HT1080 (cell line): Measurements from ENCODE around the gene TNFRSF14. TPM values are rescaled to one million over a fixed set of nuclear protein-coding genes. Genes with fewer than 3 reads are reported as not detected.
"Not testable (repeated sequence)": the region's sequence is repeated elsewhere in the genome, so short reads cannot be mapped to it uniquely, and the experiment has no call there.

Source experiments
- DNase-seq: peaks from one replicate; pipeline ENCODE4 v3.0.0-alpha.2; 2015; ENCODE audit warnings: low read depth
- total RNA-seq: library from RNA; depleted of rRNA; stranded (reverse); fragments of >200 nt; shearing (Covaris generic); gene quantifications from 2 replicates; pipeline ENCODE4 v1.2.3, GENCODE V29; 2014

Gene TNFRSF14
- total RNA-seq, 1 experiment from 2014 or later, result 16.6 TPM

DNA sequence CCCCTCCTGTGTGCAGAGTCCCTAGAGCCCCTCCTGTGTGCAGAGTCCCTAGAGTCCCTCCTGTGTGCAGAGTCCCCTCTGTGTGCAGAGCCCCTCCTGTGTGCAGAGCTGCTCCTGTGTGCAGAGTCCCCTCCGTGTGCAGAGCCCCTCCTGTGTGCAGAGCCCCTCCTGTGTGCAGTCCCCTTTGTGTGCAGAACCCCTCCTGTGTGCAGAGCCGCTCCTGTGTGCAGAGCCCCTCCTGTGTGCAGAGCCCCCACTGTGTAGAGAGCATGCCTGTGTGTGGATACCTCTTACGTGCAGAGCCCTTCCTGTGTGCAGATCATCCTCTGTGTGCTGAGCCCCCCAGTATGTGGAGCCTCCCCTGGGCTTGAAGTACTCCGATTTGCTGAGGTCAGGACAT, 17.8 kb upstream of the TNFRSF14 start:
- no peak for DNase-seq

DNA sequence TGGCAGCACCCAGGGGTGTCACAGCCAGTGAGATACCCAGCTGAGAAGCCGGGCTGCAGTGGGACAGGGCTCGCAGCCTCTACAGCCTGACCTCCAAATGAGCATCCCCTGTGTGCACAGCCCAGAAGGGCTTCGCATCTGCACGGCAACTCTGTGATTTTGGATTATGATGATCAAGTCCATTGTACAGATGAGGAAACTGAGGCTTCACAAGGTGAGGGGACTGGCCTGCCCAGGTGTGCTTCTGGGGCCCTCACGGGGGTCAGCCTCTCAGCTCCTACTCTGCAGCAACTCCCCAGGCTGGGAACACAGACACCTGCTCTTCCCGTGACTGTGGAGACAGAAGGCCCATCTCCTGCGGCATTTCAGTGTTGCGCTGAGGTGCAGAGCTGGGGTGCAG, 17.3 kb upstream of the TNFRSF14 start:
- no peak for DNase-seq

DNA sequence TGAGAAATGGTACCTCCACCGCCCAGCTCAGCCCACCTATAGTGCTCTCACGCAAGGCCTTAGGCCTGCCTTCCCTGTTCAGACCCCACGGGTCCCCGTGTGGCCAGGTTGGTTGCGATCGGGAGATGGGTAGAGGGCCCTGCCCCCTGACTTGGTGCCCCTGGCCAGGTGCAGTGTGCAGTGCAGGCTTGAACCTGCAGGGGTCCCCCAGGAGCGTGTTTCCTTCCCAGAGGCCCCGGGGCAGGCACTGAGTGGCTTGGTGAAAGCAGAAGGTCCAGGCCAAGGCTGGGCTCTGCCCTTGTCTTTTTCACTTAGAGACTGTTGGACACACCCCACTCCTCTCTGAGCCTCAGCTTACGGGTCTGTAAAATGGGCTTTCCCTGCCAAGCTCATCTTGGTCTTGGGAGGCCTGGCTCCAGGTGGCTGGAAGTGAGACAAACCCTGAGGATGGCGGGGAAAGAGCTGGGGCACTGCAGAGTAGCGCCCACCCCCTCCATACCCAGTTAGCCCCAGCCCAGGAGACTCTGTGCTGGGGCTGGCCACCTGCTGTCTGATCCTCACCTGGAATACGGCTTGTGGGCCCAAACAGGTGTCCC, 16.8 kb upstream of the TNFRSF14 start:
- DNase-seq, result no peak

DNA sequence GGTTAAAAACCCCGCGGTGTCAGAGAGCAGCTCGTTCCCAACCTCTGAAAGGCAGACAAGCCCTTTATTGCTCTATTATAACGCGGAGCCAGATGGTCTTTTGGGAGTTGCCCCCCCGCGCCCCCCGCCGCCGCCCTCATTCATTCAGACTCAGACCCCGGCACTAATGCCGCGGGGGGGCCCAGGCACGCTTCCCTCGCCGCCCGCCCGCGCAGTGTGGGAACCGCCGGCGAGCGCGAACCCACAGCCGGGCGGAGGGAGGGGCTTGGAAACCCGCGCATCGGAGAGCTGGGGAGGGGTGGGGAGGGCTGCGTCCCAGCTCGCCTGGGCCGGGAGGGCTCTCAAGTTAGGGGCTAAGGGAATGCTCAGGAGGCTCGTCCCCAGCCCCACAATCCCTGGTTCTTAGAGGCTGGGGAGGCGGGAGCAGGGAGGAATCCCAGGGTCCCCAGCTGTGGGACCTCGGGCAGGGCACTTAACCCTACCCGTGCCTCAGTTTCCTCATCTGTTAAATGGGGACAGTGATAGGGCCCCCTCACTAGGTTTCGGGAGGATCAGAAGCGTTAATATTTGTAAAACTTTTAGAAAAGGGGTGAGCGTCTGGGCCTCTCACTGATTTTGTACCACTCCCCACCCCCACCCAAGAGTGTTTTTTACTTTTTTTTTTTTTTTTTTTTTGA, 15.2 kb upstream of the TNFRSF14 start:
- no peak for DNase-seq

DNA sequence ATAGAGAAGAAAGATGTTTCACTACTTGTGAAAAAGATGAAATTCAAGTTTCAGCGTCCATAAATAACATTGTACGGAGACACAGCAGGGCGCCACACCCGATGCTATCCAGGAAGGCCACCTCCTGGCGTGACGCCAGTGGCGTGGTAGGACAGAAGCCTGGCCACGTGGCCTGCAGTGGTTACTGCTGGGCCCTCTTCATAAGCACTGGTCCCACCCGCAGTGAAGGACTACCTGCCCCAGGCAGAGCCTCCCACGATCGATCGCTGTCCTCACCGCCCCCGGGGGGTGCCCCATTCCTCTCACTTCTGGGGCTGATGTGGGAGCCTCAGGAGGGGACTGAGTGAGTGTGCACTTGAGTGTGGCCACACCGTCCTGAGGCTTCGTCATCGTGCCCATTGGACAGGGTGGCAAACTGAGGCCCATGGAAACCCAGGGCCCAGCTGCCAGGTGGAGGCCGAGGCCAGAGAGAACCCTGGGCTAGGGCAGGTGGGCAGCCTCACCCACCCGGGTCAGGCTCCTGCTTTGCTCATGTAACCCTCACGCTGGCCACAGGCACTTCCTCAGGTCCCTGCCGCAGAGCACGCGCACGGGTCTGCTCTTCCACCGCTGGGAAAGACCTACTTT, 14.4 kb upstream of the TNFRSF14 start:
- no peak for DNase-seq

DNA sequence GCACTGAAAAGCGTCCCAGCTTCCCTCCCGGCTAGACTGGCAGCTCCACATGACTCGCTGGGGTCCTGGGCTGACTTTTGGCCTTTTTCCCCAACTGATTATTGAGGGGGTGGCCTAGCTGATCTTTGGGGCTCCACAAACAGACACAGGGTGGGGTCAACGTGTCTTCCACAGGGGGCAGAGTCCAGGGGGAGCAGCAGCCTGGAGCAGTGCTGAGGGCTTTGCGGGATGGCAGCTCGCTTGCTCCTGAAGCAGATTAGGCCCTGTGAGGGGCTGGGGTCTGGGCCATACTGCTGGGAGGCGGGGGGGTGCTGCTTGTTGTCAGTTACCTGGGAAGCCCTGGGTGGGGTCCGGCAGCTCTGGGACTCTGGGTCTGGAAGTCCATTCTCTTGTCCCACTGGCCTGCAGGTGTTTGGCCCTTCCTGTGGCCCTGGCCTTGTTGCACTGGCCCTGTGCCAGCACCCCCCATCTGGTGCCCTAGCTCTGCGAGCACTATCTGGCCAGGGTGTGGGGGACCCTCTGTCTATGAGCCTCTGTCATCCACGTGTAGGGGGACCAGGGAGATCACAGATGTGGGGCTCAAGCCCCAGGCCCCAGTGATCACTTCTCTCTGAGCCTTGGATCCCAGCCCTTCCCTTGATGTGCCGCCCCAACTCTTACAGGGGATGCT, 13.8 kb upstream of the TNFRSF14 start:
- DNase-seq, result no peak

DNA sequence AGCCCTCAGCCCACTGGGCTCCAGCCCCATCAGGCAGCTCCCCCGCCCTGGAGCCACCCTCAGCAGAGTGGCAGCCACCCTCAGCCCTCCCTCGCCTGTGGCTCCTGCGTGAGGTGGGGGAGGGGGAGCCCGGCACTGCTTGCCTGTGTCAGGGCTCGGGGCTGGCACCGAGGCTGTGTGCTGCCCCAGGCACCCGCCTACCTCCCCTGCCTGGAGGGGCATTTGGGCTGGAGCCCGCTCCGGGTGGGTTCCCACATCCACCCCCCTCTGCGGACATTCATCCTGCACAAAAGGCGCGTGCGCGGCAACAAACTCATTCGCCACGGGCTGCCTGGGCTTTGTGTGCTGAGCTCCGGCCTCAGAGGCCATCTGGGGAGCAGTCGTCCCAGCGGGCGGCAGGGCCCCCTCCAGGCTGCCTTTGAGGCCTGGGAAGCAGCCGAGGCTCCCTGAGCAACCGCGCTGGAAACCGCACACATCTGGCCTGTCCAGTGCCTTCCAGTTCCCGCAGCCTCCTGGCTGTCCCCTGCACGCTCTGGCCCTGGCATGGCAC, 12.6 kb upstream of the TNFRSF14 start:
- DNase-seq, result no peak

DNA sequence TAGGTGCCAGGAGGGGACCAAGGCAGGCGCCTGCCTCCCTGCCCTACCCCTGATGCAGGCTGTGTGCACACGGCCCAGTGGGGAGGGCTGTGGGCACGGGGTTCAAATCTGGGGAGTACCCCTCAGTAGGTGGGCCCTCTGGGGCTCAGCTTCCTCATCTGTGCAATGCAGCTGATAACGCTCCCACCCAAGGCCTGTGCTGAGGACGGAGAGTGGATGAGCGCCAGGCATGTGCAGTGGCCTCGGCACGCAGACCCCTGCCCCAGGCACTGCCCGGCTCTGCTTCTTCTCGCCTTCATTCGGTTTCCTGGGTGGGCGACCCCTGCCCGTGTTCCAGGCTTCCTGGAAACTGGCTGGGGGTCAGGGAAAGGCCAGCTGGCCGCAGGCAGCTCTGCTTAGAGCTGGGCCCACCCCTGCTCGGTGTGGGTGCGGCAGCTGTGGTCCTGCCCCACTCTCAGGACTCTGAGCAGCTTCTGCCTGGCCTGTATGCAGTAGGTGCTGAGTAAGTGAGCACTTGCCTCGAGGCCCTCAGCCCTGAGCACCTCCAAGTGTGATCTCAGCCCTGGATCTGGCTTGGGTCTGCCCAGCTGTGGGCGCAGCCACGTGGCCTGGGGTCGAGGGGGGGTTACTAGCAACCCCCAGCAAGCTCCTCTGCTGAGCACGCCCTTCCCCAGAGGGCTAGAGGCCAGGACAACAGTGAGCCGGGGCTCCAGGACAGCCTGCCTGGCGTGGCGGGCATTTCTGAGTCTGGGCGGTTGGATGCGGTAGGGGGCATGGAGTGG, 11.9 kb upstream of the TNFRSF14 start:
- no peak for DNase-seq

DNA sequence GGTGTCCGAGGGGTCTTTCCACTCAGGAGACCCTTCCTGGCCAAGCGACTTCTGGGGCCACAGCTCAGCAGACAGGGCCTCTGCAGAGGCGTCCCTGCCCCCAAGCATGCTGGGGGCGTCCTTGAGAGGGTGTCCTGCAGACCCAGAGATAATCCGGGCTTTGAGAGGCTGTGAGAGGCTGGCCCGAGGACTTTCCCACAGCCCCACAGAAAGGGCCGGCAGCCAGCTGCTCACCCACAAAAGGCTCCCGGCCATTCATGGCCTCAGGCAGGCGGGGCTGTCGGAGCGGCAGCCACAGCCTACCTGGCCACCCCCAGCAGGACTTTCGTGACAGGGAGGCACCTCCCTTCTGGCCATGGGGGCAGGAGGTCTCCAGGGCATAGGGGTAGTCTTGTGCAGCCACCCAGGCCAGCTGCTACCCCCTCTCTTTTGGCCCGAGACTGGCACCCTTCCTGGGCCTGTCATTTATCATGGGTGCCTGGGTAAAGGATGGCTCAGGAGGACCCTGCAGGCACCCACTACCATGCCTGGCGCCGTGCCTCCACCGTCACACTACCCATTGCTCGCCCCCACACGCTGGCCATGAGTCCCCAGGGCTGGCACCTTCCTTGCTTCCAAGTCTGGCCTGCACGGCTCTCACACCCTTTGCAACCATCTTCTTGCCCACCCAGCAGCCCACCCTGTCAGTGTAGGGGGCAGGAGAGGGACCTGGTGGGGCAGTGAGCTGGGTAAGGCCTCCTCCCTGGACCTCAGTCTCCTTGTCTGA, 11.1 kb upstream of the TNFRSF14 start:
- no peak for DNase-seq

DNA sequence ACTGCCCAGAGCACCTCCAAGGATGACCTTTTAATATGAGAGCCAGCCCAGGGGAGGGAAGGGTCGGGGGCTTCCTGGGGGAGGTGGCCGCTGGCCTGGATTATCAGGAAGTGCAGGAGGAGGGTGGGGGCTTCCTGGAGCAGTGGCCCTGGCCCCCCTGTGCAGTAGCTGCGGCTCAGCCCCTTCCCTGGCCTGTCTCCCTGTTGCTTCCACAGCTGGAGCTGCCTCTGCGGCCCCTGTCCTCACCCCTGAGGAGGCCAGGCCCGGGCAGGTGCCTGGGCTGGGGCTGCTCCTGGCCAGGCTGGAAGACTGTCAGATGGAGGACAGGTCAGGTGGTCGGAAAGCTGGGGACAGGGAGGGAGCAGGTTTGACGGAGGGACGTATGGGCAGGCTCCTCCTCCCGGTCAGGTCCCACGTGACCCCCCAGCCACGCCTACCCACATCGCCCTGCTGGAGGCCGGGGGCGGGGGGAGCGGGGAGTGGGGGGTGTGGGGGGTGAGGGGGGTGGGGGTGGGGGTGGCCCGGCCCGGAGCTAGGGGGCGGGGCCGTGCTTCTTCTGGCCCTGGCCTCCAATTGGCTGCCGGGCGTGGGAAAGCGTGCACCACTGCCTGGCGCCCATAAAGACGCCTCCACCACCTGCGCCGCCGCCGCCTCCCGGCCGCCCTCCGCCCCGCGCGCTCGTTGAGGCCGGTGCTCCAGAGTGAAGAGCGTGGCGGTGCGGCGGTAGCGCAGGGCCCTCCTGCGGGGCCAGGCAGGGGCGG, 10.2 kb upstream of the TNFRSF14 start:
- DNase-seq, result peak; percentile 74

DNA sequence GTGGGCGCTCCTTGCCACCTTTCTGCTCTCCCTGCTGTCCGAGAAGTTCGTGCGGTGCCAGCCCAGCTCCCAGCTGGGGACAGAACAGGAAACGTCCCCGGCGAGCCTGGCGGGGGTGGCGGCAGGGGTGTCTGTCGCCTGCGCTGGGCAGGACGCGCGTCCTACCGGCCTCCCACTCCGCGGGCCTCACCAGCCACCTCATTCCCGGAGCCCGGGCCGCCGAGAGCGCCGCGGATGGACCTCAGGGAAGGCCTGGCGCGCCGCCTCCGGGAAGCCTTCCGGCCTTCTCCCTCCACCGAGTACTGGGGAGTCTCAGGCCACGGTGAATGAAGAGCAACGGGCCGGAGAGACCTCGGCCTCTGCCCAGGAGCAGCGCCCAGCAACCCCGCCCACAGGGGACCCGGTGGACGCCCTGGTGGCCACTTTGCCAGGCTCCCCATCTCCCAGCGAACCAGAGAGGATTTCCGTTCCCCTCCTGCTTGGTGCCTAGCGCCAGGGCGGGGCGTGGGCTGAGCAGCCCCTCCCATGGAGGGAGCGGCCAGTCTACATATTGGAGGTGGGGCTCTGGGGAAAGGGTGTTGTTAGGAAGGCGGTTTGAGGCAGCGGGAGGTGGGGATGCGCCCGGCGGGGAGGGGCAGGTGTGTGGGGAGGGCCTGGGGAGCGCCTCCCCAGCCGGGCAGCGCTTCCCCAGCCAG, 9.5 kb upstream of the TNFRSF14 start:
- peak; percentile 93 for DNase-seq

DNA sequence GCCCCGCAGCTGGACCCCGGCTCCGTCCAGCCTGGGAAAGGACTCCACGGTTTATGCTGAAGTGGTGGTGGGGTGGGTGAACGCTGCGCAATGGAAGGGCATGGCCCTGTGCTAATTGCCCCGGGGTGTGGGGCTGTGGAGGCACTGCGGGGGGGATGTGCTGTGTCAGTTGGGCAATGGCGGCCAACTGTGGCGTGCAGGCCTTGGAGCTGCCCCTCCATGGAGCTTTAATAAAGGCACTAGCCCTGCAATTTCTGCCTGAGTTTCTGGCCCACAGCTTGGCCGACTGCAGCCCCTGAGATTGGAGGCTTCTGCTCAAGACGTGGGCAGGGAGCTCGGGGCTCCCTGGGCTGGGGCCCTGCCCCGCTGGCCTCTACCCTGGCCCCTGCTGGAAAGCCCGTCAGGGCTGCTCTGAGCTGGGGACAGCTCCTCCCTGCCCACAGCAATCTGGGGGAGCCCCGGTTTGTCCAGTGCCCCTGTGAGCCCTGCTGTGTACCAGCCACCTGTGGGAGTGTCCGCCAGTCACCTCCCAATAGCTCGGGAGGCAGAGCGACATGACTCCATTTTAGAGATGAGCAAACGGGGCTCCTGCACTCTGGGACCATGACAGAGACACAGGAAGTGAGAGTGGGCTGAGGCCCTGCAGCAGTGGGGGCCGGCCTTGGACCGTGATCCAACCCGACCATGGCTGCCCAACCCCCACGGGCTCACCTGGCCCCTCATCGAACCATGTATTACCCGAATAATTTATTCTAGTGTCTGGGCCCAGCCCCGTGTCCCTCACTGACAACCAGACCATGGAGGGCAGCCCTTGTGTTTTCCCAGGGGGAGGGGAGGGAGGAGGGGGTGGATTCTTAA, 8.7 kb upstream of the TNFRSF14 start:
- DNase-seq, result no peak

DNA sequence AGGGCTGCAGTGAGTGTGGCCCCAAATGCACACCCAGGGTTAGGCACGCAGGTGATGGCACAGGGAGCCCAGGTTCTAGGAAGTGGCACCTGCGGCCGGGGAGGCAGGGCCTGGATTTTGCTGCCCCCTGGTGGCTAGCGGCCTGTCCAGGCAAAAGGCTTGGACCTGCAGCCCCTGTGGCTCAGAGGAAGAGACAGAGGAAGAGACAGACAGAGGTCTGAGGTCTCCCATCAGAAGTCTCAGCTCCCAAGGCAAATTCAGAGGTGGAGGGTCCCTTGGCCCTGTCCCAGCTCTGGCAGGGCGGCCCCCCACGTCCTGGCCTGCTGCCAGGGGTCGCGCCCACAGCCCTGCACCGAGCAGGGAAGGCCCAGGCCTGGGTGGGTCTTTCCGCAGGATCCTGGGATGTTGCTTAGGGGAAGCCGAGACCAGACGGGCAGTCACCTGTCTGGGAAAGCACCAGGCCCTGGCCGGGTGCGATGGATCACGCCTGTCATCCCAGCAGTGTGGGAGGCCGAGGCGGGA, 8.0 kb upstream of the TNFRSF14 start:
- DNase-seq, result peak; percentile 62

DNA sequence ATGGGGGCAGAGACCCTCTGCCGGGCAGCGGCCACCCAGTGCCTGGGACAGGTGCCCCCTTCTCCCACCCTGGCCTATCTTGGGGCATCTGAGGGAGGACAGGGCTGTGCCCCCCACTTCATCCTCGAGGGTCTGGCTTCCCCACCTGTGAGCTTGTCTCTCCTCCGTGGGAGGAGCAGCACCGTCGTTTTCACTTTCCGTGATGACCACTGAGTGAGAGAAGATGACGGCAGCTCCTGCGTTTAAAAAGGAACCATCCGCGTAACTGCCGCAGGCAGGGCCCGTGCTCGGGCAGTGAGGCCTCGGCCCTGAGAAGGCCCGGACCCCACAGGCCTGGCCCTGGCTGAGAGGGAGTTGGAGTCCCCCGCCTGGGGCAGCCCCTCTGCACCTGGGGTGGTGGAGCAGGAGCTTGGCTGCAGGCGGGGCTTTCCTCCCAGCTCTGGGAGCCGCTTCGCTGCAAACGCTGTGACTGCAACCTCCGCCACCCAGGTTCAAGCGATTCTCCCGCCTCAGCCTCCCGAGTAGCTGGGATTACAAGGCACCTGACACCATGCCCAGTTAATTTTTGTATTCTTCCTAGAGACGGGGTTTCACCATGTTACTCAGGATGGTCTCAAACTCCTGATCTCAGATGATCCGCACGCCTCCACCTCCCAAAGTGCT, 6.7 kb upstream of the TNFRSF14 start:
- DNase-seq, result not testable (repeated sequence)

DNA sequence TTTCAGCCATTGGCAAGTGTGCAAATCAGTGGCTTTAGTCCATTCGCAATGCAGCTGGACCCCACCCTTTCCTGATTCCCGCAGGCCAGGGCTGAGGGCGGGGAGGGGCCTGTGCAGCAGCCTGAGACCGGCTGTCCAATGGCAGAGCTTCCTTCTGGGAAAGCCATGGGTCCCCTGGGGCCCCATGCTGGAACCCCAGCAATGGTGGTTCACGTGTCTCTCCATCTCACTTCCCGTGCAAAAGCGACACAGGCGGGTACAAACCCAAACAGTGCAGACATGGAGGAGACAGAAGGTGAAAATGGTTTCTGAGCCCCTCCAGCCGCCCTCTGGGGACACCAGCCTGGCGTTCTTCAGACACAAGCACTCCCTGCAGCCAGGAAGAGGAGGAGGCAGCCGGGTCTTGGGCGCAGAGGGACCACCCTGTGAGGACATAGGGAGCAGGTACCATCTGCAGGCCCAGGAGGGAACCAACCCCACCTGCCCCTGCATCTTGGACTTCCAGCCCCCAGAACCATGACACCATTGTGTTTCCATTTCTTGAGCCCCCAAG, 5.8 kb upstream of the TNFRSF14 start:
- not testable (repeated sequence) for DNase-seq

DNA sequence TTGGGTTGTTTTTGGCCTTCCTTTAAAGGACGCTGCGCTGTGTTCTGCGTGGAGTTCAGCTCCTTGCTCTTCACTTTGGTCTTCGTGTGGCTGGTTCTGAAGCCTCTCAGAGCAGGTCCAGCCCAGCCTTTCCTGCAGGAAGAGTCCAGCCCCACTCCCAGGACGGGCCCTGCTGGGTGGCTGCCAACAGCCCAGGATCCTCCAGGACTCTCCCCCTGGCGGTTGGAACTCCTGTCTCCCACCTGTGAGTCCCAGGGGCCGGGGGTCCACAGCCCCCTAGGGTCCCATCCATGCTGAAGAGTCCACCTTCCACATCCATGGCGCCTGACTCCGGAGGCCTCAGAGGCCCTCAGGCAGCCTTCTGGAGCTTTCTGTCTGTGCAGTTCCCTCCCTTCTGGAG, 4.6 kb upstream of the TNFRSF14 start:
- not testable (repeated sequence) for DNase-seq

DNA sequence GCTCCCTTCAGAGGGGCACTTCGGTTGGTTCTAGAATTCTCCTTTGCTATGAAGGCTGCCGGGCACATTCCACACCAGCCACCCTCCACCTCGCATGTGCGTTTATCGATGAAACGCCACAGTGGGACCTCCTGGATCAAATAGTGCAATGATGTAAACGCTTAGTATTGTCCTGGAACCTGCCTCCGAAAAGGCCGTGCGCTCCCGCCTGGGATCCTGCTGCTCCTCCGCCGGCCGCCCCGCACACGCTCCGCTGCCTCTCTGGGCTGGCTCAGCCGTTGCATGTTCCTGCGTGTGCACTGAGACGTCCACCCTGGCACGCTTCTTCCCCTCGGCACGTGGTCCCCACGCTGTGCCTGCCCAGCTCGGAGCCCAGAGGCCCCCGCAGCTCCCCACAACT, 4.0 kb upstream of the TNFRSF14 start:
- no peak for DNase-seq
